Measurements from ENCODE around the gene CACNA1I.
"Not testable (repeated sequence)": the region's sequence is repeated elsewhere in the genome, so short reads cannot be mapped to it uniquely, and the experiment has no call there.

CACNA1I gene

DNA sequence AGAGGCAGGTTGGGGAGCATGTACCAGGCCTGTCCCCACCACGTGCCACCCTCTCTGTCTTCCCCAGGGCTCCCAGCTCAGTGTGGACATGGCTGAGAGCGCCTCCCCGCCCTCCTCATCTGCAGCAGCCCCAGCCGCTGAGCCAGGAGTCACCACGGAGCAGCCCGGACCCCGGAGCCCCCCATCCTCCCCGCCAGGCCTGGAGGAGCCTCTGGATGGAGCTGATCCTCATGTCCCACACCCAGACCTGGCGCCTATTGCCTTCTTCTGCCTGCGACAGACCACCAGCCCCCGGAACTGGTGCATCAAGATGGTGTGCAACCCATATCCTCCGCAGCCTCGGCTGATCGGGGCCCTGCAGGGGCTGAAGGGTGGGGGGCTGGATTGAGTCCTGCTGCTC, at the start of gene CACNA1I:
Gene CACNA1I, plus strand, starts transcription at position 89 of the 400 bp plus-strand sequence. Its CDS starts 0 bp downstream, at position 89.
- no peak for DNase-seq (ENCODE audit: low read depth in 2 of 2)

GRCh38 chr22:39521106-39521885, 49.3 kb upstream of the CACNA1I start:
- not testable (repeated sequence) for DNase-seq (ENCODE audit: low read depth in 2 of 2)

DNA sequence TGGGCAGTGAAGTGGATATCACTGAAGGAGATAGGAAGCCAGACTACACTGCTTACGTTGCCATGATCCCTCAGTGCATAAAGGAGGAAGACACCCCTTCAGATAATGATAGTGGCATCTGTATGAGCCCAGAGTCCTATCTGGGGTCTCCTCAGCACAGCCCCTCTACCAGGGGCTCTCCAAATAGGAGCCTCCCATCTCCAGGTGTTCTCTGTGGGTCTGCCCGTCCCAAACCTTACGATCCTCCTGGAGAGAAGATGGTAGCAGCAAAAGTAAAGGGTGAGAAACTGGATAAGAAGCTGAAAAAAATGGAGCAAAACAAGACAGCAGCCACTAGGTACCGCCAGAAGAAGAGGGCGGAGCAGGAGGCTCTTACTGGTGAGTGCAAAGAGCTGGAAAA, 48.5 kb upstream of the CACNA1I start:
- DNase-seq (ENCODE audit: low read depth in 2 of 2), result not testable (repeated sequence)

DNA sequence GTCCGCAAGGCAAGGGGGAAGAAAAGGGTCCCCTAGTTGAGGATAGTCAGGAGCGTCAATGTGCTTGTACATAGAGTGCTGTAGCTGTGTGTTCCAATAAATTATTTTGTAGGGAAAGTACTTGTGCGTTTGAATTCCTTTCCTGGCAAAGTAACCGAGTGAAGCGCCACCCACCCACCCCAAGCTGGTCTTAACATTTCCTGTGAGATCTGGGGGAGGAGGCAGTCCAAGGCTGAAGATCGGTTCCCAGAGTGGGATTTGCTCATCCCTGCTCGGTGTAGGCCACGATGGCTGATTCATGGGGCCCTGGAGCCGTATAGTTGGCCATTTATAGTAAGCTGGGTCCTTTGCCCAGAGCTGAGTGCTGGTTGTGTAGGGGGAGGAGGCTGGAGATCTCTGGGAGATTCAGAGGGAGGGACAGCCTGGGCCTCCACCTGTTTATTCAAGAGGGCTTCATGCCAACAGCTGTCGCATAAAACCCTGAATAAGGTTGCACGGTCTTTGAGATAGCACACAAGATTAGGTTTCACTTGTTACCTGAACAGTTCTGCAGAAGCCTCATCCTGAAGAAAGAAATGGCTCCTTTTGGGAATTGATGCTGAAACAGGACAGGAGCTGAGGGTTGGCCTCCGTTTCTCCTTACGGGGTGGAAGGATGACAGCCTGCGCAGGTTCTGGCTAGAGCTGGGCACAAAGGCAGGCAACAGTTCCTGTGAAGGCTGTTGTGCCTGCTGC, 47.8 kb upstream of the CACNA1I start:
- DNase-seq (ENCODE audit: low read depth in 2 of 2), result no peak

GRCh38 chr22:39524089-39524752, 46.3 kb upstream of the CACNA1I start:
- no peak for DNase-seq (ENCODE audit: low read depth in 2 of 2)

GRCh38 chr22:39524753-39525657, 45.5 kb upstream of the CACNA1I start:
- DNase-seq (ENCODE audit: low read depth in 2 of 2), result no peak

GRCh38 chr22:39525658-39525975, 44.9 kb upstream of the CACNA1I start:
- DNase-seq (ENCODE audit: low read depth in 2 of 2), result no peak

DNA sequence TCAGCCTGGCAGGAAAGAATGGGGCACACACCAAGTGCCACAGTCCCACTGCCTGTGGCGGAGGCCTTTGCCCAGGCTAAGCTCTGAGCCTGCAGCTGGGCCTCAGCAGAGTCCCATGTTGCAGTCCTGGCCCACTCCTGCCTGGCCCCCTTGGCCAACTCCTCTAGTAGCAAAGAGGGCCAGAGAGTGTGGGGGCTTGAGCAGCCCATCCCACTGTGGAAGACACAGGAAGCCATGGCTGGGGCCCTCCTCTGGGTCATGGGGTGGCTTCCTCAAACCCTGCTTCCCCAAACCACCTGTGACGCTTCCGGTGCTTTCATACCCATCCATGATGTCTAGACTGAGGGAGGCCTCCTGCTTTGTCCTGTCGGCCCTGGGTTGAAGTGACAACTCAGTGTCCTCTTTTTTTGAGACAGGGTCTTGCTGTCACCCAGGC, 43.8 kb upstream of the CACNA1I start:
- DNase-seq (ENCODE audit: low read depth in 2 of 2), result no peak

DNA sequence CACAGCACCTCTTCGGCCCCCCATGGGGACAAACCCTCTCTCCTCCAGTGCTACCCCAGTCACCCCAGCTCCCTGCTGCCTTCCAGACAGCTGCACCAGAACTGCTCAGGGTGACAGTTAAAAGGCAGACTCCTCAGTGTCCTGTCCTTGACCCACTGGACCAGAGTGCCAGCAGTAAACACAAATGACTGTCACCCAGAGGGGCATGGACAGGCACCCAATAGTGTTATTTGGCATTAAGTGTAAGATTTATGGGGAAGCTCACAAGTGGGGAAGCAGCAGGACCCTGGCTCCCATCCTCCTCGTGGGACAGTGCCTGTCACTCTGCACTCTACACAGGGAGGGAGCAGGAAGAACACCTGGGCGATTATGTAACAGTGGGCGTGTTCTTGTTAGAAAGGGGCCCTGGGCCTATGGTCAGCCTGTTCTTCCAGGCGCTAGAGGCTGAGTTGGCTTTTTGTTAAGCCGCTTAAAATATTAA, 43.0 kb upstream of the CACNA1I start:
- no peak for DNase-seq (ENCODE audit: low read depth in 2 of 2)

- DNase-seq (ENCODE audit: low read depth in 2 of 2), result no peak
Observed at GRCh38 chr22:39528080-39528661, 42.4 kb upstream of the CACNA1I start.

DNA sequence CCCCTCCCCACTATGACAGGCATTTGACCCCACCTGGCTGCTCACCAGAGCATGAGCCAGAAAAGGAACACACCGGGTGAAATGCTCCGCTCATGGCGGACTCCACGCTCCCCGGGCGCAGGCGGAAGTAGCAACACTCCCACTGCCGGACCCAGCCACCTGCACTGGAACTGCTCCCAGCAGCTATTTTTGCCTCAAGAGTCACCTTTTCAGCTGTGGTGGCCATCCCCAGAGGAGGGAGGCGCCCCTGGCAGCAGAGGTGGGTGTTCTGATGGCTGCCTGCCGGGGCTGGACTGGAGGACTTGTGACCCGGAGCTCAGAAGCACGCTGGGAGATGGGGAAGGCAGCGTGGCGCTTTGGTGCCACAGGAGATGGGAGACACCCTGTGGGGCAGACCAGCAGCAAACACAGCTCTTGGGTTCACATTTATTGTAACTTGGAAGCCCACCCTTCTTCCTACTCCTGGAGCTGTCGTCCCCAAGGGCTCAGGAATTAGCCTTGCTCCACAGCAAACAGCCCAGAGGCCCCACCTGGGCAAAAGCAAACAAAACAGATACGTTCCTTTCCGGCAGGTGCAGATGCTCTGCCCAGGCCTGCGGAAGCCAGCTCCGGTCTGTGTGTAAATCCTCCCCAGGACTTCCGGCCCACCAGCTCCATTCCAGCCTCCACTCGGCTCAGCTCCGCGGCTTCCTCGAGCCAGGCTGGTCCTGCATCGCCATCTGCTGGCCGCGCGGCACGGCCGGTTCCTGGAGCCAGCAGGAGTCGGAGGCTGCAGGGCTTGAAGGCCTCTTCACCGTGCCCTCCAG, 41.7 kb upstream of the CACNA1I start:
- peak; percentile 76 to 78 for DNase-seq (ENCODE audit: low read depth in 2 of 2)

DNA sequence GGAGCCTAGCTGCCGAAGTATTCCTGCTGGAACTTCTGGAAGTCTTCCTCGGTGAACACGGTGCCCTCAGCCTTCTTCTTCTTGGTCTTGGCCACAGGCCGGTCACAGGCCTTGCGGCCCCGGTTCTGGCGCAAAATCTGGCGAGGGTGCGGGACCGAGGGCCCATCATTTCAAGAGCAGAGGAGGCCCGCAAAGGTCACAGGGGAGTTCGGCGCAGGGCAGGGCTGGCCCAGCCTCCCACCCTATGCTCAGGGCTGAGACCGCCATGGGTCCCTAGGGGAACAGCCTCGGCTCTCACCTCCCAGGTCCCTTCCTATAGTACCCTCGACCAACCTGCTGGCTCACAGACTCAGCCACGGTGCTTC, 41.1 kb upstream of the CACNA1I start:
- no peak for DNase-seq (ENCODE audit: low read depth in 2 of 2)

DNA sequence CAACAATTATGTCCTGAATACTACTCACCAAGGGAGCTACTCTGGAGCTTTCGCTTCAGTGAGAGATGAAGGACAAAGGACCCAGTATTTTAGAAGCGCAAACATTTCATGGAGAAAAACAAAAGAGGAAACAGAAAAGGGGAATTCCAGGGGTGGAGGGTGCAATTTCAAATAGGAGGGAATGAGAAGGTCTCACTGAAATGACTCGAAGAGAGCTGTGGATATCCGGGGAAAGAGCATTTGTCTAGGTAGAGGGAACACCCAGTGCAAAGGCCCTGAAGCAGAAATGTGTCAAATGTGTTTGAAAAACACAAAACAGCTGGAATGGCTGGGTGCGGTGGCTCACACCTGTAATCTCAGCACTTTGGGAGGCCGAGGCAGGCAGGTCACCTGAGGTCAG, 40.4 kb upstream of the CACNA1I start:
- no peak for DNase-seq (ENCODE audit: low read depth in 2 of 2)

DNA sequence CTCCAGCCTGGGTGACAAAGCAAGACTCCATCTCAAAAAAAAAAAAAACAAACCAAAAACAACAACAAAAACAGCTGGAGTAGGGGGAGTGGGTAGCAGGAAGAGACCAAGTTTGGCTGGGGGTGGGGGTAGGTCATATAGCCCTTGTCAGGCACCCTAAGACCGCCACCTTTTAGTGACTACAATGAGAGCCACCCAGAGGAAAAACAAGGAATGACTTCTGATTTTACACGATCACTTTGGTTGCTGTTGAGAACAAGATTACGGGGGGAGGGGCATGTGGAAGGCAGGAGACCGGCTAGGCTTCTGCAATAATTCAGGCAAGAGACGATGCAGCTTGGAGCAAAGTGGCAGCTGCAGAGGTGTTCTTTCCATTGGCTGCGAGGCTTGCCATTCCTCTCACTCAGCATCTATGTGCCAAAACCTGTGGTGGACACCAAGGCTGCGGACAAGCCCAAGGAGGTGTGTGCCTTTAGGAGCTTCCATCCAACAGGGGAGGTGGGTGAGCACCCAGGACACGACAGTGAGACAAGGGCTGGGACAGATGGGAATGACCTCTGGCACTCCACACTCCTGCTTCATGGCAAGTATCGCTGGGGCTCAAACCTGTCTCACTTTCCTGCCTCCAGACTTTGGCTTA, 39.7 kb upstream of the CACNA1I start:
- no peak for DNase-seq (ENCODE audit: low read depth in 2 of 2)

DNA sequence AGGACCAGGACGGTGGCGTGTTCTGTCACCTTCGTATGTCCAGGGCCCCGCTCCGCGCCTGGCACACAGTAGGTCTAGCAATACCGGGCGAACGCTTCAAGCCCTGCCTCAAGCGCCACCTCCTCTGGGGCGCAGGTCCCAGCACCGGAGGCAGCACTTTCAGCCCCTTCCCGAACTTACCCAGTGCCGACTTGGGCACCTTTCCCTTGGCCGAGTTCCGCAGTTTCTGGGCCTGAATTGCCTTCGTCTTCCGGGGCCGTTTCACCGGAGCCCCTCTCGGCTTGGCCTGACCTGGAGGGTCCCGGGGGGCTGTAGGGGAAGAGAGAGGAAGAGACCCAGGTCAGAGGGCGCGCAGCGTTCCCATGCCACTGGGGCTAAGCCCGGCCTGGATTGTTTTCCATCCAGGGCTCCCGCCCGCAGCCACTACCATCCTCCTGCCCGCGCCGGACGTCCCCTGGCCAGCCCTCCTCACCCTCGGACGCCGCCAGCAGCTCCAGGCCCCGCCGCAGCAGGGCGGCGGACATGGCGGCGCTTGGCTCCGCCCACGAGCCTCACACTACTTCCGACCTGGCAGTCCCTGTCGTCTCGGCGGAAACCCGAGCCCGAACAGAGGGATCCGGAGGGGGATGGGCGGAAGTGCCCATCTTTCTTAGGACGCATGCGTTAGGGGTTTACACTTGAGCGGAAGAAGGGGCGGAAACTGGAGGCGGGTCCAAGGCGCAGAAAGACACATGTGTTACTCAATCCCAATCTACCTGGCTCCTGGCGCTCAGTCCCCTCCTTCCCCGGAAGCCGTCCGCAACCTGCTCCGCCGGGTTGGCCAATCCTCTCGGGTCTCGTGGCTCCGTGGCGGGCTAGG, 38.1 kb upstream of the CACNA1I start, which contains the start of gene RPS19BP1:
Gene RPS19BP1, minus strand, starts transcription at position 534 of the 859 bp plus-strand sequence. Its CDS starts 10 bp downstream, at position 524.
- peak; percentile 96 to 98 for DNase-seq (ENCODE audit: low read depth in 2 of 2)

- DNase-seq (ENCODE audit: low read depth in 2 of 2), result no peak
Observed at GRCh38 chr22:39534092-39534506, 36.5 kb upstream of the CACNA1I start.

DNA sequence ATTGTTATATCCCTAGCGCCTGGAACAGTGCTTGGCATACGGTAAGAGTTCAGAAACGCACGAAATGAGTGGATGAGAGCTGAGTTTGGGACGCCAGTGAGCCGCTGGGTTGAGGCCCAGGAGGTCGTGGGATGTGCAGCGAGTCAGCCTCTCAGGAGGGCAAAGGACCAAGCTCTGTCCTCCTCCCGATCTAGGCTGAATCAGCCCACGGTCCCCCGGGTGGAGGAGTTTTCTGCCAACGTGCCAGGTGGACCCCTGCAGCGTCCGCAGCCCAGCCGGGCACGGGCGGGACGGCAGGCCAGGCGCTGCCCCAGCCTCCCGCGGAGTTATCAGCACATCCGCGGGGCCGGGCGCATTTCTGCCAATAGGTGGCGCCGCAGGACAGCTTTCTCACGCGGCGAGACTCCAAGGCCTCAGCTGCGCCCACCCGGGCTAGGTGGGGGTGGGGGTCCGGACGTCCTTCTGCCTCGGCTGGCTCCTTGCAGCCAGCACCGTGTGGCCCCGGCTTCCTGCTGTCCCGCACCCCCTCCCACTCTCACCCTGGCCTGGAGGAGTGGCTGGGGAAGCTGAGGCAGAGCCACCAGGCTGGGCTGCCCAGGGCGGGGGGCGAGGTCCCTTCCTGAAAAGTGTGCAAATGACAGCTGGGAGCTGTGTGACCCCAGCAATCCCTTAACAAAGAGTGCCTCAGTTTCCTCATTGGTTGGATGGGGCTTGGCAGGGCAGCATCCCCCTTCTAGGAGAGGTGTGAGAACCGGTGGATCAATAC, 35.8 kb upstream of the CACNA1I start:
- peak; percentile 61 to 74 for DNase-seq (ENCODE audit: low read depth in 2 of 2)

DNA sequence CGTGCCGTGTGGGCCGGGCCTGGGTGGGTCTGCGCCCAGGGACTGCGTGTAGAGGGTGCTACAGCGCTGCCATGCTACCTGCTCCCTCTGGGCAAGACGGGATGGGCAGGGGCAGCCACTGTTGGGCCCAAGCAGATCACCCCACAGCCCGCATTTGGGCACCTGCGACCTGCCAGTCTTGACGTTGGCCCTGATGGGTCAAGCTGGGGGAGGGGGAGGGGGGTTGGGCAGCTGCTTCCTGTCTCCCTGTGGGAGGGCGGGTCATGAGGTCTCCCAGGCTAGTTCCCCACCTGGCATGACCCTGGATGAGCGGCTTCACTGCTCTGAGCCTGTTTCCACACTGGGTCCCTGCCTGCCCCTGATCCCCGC, 35.2 kb upstream of the CACNA1I start:
- no peak for DNase-seq (ENCODE audit: low read depth in 2 of 2)
